ENCODE results near the gene CPB2. TPM values are rescaled to one million over a fixed set of nuclear protein-coding genes. Genes with fewer than 3 reads are reported as not detected.
A peak's percentile ranks its signal among the peaks of the same experiment; 100 is the strongest.

The CPB2 gene
- total RNA-seq, 2 experiments from 2014 or later, result not detected

DNA sequence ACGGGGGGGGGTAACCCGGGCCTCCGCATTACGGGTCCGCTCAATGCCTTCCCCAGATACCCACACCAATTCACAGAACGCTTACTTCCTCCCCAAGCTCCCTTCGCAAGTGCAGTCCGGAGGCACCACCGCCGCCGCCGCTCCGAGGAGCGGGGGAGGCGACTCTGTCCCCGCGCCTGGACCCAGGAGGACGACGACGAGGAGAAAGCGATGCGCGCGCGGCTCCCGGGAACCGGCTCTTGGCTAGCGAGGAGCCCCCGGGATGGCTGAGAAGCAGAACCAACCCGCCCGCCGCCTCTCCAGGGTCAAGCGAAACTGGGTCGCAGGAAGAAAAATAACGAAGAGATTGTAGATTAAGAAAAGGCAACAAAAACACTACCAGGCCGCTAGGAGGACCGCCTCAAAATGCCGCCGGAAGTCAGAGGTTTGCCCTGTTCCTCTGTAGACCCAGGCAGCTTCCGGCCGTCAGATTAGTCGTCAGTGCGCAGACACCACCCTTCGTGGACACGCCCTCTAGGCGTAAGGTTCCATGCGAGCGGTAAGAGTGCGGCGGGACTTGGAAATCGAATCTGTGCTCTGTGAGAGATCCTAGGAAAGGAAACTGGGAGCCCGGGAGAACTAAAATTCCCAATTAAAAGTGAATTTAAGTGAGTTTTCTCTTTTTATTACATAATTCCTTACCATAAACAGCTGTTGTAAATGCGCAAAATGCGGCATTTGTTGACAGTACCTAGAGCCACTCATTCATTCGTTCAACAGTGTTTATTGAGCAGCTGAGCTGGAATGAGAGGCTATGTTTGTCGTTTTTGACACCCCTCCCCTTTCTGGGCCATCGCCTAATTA lies 52.3 kb downstream of the CPB2 start, which contains the start of gene ZC3H13:
Gene ZC3H13 (minus strand): TSS at position 428 of the 843 bp plus-strand sequence. CDS start 7,239 bp downstream, outside the sequence.
- Mint-ChIP-seq H3K27ac (peak within 1 kb of the TSS; percentile 99), H3K4me1 (peaks cover 38% of the 10 kb centered on the region), H3K36me3 (peaks cover 5% of the 10 kb centered on the region), H3K9me3 (ENCODE audit: low read depth) (no peaks in the 10 kb centered on the region), H3K27me3 (peaks cover 4% of the 10 kb centered on the region), H3K4me3 (peak within 1 kb of the TSS; percentile 94)
- DNase-seq, result peak; percentile 98
- peak; percentile 99 for ATAC-seq
- CTCF ChIA-PET, result interaction anchor here (0.8 to 1.3 kb wide), 2 partner anchors 109 to 243 kb away, joined by 3 read pairs; no protein-coding TSS in a partner anchor

- Mint-ChIP-seq H3K4me3 (peak overlapping the region; percentile 94), H3K27me3 (peaks cover 4% of the 10 kb centered on the region), H3K9me3 (ENCODE audit: low read depth) (no peaks in the 10 kb centered on the region), H3K36me3 (peaks cover 6% of the 10 kb centered on the region), H3K27ac (peak overlapping the region; percentile 99), H3K4me1 (peaks cover 40% of the 10 kb centered on the region)
- CTCF ChIA-PET, result interaction anchor here (0.8 to 1.3 kb wide), 2 partner anchors 109 to 244 kb away, joined by 3 read pairs; no protein-coding TSS in a partner anchor
- DNase-seq (no peak), ATAC-seq (peak; percentile 28)
Measured at GRCh38 chr13:46051968-46052318, 52.9 kb downstream of the CPB2 start.

DNA sequence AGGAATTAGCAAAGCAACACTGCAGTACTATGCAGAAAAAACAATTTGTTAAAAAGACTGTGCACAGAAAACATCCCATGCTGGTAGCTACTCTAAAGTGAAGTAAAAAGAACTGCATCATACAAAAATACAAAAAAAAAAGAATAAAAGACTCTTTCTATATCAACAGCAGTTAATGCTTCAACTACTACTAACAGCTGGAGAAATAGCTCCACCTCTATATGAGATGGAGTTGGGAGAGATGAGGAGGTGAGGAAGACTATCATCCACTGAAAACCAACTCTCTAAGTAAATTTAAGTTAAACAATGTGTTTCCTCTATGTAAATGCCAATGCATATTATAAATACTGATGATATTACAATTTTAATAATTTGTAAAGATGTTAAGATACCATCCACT lies 54.1 kb downstream of the CPB2 start:
- H3K4me3 Mint-ChIP-seq, result peak overlapping the region; percentile 22
- peaks cover 6% of the 10 kb centered on the region for H3K36me3 Mint-ChIP-seq
- no peaks in the 10 kb centered on the region for H3K9me3 Mint-ChIP-seq (ENCODE audit: low read depth)
- peaks cover 41% of the 10 kb centered on the region for H3K4me1 Mint-ChIP-seq
- ATAC-seq (no peak), DNase-seq (no peak)
- H3K27ac Mint-ChIP-seq, result no peak overlapping the region
- CTCF ChIA-PET, result no interaction called here
- H3K27me3 Mint-ChIP-seq, result no peaks in the 10 kb centered on the region

GRCh38 chr13:46045424-46045823 lies 59.4 kb downstream of the CPB2 start:
- peaks cover 20% of the 10 kb centered on the region for H3K36me3 Mint-ChIP-seq

GRCh38 chr13:46043647-46044046 lies 61.2 kb downstream of the CPB2 start:
- ATAC-seq (no peak), DNase-seq (no peak)
- H3K36me3 Mint-ChIP-seq, result peaks cover 25% of the 10 kb centered on the region
- CTCF ChIA-PET, result no interaction called here
- peaks cover 14% of the 10 kb centered on the region for H3K4me1 Mint-ChIP-seq
- no peak overlapping the region for H3K27ac Mint-ChIP-seq
- no peaks in the 10 kb centered on the region for H3K27me3 Mint-ChIP-seq
- no peaks in the 10 kb centered on the region for H3K9me3 Mint-ChIP-seq (ENCODE audit: low read depth)
- H3K4me3 Mint-ChIP-seq, result no peak overlapping the region

More at GRCh38 chr13:46045424-46045823, 59.4 kb downstream of the CPB2 start:
- no peaks in the 10 kb centered on the region for H3K27me3 Mint-ChIP-seq
- no peaks in the 10 kb centered on the region for H3K9me3 Mint-ChIP-seq (ENCODE audit: low read depth)
- H3K4me1 Mint-ChIP-seq, result peaks cover 22% of the 10 kb centered on the region
- no peak for ATAC-seq
- no peak overlapping the region for H3K27ac Mint-ChIP-seq
- no peak for DNase-seq
- CTCF ChIA-PET, result no interaction called here
- no peak overlapping the region for H3K4me3 Mint-ChIP-seq

- Mint-ChIP-seq H3K4me1 (peaks cover 8% of the 10 kb centered on the region), H3K27me3 (no peaks in the 10 kb centered on the region), H3K36me3 (peaks cover 34% of the 10 kb centered on the region), H3K27ac (no peak overlapping the region), H3K4me3 (no peak overlapping the region), H3K9me3 (ENCODE audit: low read depth) (no peaks in the 10 kb centered on the region)
- CTCF ChIA-PET, result no interaction called here
- DNase-seq, result no peak
- ATAC-seq, result no peak
Measured at GRCh38 chr13:46041419-46041839, 63.4 kb downstream of the CPB2 start.

DNA sequence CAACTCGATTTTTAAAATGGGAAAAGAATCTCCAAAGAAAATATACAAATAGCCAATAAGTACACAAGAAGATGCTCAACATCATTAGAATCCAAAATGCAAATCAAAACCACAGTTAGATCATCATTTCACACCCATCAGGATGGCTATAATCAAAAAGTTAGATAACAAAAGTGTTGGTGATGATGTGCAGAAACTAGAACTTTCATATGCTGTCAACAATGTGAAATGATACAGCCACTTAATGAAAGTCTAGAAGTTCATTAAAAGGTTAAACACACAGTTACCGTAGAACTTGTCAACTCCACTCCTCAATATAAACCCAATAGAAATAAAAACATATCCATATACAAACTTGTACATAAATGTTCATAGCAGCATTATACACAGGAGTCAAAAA lies 64.1 kb downstream of the CPB2 start:
- no peaks in the 10 kb centered on the region for H3K9me3 Mint-ChIP-seq (ENCODE audit: low read depth)
- no peak overlapping the region for H3K27ac Mint-ChIP-seq
- DNase-seq (no peak), ATAC-seq (no peak)
- CTCF ChIA-PET, result no interaction called here
- no peak overlapping the region for H3K4me3 Mint-ChIP-seq
- peaks cover 40% of the 10 kb centered on the region for H3K36me3 Mint-ChIP-seq
- no peaks in the 10 kb centered on the region for H3K27me3 Mint-ChIP-seq
- H3K4me1 Mint-ChIP-seq, result peaks cover 6% of the 10 kb centered on the region

DNA sequence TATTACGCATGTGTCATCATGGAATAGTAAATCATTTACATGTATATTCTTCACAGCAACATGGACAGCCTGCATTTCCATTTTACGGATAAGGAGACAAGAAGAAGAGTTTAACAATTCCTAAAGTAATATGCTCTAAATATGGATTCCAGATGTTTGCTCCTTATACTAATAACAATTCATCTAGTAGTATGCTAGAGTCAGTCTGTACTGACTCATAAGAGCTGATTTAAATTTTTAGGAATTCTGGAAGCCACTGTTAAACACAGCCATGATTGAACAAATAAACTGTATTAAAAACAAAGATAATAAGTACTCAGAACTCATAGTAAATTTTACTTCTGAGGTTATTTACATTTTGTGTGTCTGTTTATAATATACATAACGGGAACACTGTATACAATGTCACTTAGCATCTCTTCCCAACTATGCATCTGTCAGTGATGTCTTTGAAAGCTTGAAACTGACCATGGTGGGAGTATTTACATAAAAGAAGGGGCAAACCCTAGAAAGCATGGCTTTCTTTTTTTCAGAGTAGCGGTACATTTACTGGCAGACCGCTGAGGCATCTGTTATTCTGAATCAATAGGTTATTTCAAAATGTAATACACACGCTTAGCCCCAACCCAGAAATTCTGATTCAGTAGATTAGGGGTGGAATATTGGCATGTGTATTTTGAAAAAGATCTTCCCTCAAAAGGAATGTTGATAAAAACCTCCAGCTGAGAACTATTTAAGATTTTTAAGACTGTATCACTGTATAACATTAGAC lies 65.2 kb downstream of the CPB2 start:
- peaks cover 2% of the 10 kb centered on the region for H3K4me1 Mint-ChIP-seq
- H3K27ac Mint-ChIP-seq, result no peak overlapping the region
- CTCF ChIA-PET, result no interaction called here
- no peaks in the 10 kb centered on the region for H3K9me3 Mint-ChIP-seq (ENCODE audit: low read depth)
- ATAC-seq, result no peak
- H3K27me3 Mint-ChIP-seq, result no peaks in the 10 kb centered on the region
- H3K4me3 Mint-ChIP-seq, result no peak overlapping the region
- DNase-seq, result no peak
- H3K36me3 Mint-ChIP-seq, result peaks cover 49% of the 10 kb centered on the region

GRCh38 chr13:46038296-46038695 lies 66.5 kb downstream of the CPB2 start:
- Mint-ChIP-seq H3K4me3 (no peak overlapping the region), H3K36me3 (peaks cover 57% of the 10 kb centered on the region), H3K4me1 (peaks cover 2% of the 10 kb centered on the region), H3K27ac (no peak overlapping the region), H3K27me3 (no peaks in the 10 kb centered on the region), H3K9me3 (ENCODE audit: low read depth) (no peaks in the 10 kb centered on the region)
- ATAC-seq, result no peak
- DNase-seq, result no peak
- CTCF ChIA-PET, result no interaction called here

- no peak overlapping the region for H3K4me3 Mint-ChIP-seq
- ATAC-seq (no peak), DNase-seq (no peak)
- no peaks in the 10 kb centered on the region for H3K27me3 Mint-ChIP-seq
- H3K36me3 Mint-ChIP-seq, result peaks cover 67% of the 10 kb centered on the region
- H3K27ac Mint-ChIP-seq, result no peak overlapping the region
- CTCF ChIA-PET, result no interaction called here
- peaks cover 8% of the 10 kb centered on the region for H3K4me1 Mint-ChIP-seq
- H3K9me3 Mint-ChIP-seq (ENCODE audit: low read depth), result peaks cover 3% of the 10 kb centered on the region
Measured at GRCh38 chr13:46035066-46035465, 69.8 kb downstream of the CPB2 start.

- CTCF ChIA-PET, result no interaction called here
- Mint-ChIP-seq H3K27ac (no peak overlapping the region), H3K9me3 (ENCODE audit: low read depth) (peaks cover 10% of the 10 kb centered on the region), H3K4me3 (no peak overlapping the region), H3K27me3 (no peaks in the 10 kb centered on the region), H3K4me1 (peaks cover 6% of the 10 kb centered on the region), H3K36me3 (peaks cover 69% of the 10 kb centered on the region)
- ATAC-seq (no peak), DNase-seq (no peak)
Measured at GRCh38 chr13:46032341-46032740, 72.5 kb downstream of the CPB2 start.

DNA sequence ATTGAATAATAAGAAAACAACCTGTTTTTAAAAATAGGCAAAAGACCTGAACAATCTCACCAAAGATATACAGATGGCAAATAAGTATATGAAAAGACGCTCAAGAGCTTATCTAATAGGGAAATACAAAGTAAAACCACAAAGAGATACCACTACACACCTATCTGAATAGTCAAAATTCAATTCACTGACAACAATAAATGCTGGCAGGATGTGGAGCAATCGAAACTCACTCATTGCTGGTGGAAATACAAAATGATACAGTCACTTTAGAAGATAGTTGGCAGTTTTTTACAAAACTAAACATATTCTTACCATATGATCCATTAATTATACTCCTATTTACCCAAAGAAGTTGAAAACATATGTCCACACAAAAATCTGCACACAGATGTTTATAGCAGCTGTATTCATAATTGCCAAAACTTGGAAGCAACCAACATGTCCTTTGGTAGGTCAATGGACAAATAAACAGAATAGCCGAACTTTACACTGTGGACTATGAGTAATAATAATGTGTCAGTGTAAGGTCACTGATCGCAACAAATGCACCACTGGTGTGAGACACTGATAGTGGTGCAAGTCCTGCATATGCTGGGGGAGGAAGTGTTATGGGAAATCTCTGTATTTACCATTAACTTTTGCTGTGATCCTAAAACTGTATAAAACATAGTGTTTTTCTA lies 73.1 kb downstream of the CPB2 start:
- peaks cover 10% of the 10 kb centered on the region for H3K9me3 Mint-ChIP-seq (ENCODE audit: low read depth)
- ATAC-seq (no peak), DNase-seq (no peak)
- H3K27ac Mint-ChIP-seq, result no peak overlapping the region
- CTCF ChIA-PET, result no interaction called here
- H3K36me3 Mint-ChIP-seq, result peaks cover 68% of the 10 kb centered on the region
- H3K4me1 Mint-ChIP-seq, result peaks cover 6% of the 10 kb centered on the region
- no peaks in the 10 kb centered on the region for H3K27me3 Mint-ChIP-seq
- H3K4me3 Mint-ChIP-seq, result no peak overlapping the region

DNA sequence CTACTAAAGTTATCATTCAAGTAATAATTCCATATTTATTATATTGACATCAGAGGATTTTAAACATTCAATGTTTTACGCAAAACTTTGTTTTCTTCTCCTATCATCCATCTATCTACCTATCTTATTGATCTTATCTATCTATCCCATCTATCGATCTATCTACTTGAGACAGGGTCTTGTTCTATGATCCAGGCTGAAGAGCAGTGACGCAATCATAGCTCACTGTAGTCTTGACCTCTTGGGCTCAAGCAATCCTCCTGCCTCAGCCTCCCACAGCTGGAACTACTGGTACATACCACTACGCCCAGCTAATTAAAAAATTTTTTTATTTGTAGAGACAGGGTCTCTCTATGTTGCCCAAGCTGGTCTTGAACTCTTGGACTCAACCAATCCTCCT lies 79.7 kb downstream of the CPB2 start:
- H3K27me3 Mint-ChIP-seq, result no peaks in the 10 kb centered on the region
- H3K27ac Mint-ChIP-seq, result no peak overlapping the region
- peaks cover 7% of the 10 kb centered on the region for H3K9me3 Mint-ChIP-seq (ENCODE audit: low read depth)
- CTCF ChIA-PET, result no interaction called here
- no peaks in the 10 kb centered on the region for H3K4me1 Mint-ChIP-seq
- DNase-seq (no peak), ATAC-seq (no peak)
- H3K4me3 Mint-ChIP-seq, result no peak overlapping the region
- peaks cover 24% of the 10 kb centered on the region for H3K36me3 Mint-ChIP-seq

Data from activated CD8-positive, alpha-beta memory T cell treated with anti-CD3 and anti-CD28 coated beads, Interleukin-2, amount 10 ng/mL, durations not matched to agents 7 days and 5 days (primary cell).